Epithelial cell of esophagus (primary cell): ENCODE measurements around the gene NDUFB6.

Experiments
- DNase-seq: peaks from one replicate; pipeline ENCODE4 v3.0.0; 2010; ENCODE audit warnings: low read depth
- H3K4me3 ChIP-seq: 2 replicates; pipeline ENCODE4 v1.5.1; 2011; ENCODE audit warnings: mild to moderate bottlenecking, low read length, control low read depth
- TF ChIP-seq, protein P1 (sequence below): IDR thresholded peaks from 2 replicates; pipeline ENCODE4 v1.5.1; 2011; ENCODE audit warnings: low read depth, mild to moderate bottlenecking, low read length, control low read depth, inconsistent platforms; ENCODE audit not compliant: insufficient read depth; ENCODE audit errors: missing control alignments

The NDUFB6 gene

DNA sequence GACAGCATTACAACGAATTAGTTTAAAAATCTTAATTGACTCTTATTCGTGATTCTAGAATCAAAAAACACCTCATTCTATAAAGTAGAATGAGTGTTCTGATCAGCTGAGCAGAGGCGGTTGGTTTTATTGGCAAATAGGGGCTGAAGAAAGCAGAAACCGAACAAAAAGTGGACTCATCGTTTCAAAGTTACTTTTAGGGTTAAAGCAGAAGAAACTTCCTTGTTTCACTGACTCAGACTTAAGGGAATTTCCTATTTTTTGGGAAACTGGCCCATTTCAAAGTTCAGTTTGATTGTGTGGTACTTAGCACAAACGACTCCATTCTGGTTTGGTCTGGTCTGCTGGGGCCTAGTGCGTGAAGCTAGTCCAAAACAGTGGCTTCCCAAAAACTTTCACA, 862 bp upstream of the NDUFB6 start:
- no peak overlapping the region for H3K4me3 ChIP-seq
- TF ChIP-seq, protein P1, sequence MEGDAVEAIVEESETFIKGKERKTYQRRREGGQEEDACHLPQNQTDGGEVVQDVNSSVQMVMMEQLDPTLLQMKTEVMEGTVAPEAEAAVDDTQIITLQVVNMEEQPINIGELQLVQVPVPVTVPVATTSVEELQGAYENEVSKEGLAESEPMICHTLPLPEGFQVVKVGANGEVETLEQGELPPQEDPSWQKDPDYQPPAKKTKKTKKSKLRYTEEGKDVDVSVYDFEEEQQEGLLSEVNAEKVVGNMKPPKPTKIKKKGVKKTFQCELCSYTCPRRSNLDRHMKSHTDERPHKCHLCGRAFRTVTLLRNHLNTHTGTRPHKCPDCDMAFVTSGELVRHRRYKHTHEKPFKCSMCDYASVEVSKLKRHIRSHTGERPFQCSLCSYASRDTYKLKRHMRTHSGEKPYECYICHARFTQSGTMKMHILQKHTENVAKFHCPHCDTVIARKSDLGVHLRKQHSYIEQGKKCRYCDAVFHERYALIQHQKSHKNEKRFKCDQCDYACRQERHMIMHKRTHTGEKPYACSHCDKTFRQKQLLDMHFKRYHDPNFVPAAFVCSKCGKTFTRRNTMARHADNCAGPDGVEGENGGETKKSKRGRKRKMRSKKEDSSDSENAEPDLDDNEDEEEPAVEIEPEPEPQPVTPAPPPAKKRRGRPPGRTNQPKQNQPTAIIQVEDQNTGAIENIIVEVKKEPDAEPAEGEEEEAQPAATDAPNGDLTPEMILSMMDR: no peak
- no peak for DNase-seq

DNA sequence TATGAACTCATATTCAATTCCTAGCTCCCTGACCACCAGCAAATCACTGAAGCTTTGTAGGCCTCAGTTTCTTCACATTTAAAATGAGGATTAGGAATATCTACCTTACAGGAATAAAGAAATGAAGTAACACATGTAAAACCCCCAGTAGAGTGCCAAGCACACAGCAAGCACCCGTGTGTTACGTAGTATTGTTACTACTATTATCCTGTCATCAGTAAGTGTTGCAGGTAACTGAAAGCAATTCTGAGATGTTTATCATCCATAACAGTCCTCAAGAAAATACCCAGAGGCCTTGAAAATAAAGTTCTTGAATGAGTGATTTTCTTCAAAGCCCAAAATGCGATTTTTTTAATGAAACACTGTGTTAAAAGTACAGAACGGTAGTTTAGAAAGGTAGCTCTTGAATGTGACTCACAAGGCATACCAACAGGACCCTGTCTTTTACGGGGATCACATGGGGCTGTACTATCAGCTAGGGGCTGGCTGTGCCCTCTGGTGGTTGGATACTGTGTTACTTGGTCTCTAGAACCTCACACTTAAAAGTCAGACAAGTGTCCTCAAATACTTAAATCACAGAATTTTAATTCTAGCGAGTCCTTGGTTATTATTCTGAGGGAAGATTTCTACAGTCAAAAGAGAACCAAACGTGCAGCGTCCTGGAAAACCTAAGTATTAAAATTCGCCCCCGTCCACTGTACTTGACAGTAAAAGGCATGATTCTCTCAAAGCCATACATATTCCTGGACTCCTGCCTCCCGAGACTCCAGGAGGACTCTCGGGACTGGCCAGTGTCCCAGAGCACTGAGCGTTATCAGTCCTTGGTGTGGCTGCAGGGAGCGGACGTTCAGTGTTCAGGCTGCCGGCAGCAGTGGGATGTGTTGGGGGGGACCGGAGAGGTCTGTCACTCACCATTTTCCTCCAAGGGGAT, 725 bp downstream of the NDUFB6 start:
- TF ChIP-seq, protein P1: peak; percentile 86
- H3K4me3 ChIP-seq: peak overlapping the region; percentile 90
- DNase-seq: peak; percentile 91

DNA sequence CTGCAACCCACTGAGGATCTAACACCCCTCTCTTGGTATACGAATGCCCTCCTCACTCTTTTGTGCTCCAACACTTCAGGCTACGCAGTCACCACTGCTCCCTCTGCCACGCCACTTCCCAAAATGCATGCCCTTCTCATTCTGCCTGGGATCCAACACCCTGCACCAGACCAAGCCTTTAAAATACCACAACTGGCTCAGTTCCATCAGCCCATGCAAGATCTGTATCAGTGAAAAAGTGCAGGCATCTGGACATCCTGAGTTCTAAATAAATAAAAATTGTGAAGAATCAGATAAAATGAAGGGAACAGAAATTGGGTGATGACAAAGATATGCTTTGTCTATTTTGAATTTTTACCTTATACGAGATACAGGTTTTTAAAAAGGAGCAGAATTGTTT, 2.7 kb downstream of the NDUFB6 start:
- no peak for DNase-seq
- no peak overlapping the region for H3K4me3 ChIP-seq
- TF ChIP-seq, protein P1: no peak

DNA sequence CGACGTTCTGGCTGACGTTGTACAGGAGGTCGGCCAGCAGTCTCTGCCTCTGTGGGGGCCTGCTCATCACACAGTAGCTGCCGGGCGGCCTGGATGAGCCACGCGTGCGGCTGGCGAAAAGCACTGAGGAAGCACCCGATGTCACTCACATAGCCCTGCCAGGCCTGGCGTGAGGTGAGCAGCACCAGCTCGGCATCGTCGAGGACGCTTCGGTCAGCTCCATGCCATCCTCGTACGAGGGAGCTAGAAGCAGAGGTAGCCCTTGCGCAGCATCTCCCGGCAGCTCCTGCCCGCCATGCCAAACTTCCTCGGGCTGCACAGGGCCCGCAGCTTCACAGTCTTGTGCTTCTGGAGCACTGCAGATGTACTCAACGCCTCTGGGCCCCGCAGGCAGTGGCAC, 6.2 kb downstream of the NDUFB6 start:
- DNase-seq: no peak
- TF ChIP-seq, protein P1: no peak
- H3K4me3 ChIP-seq: no peak overlapping the region

DNA sequence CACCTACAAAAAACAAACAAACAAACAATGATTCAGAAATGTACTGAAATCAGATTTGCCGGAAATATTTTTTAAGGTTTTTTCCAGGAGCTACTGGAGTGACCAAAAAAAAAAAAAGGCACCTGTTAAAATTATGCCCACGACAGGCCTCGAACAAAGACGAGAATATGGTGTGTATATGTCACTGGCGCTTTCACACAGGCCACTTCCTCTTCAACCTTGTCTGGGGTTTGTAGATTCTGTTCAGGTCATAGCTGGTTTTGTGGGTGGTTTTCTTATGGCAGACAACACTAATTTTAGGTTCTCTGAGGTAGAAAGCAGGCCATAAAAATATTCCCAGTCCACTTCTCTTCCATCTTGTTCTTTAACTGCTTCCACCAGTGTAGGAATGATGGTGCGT, 7.0 kb downstream of the NDUFB6 start:
- H3K4me3 ChIP-seq: no peak overlapping the region
- no peak for DNase-seq
- TF ChIP-seq, protein P1: no peak

DNA sequence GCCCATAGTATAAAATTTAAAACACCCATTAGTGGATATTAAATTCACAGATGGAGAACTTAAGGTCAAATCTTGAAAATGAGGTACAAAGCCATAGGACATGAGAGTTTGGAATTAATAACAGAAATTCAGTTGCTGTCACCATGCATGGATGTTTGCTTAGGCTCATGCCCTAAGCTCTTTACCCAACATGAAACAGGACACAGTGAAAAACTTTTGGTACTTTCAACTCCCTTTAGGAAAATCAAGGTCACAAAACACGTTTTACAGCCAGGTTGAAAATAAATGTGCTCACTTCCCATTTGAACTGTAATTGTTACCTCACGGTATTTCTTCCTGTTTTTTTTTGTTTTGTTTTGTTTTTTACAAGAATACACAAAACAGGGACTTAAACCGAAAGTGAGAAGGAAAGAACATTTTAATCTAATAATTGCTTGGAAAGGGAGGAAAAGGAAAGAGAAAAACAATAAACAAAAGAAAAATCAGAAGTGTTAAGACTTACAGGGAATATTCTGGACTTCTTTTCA, 14.5 kb downstream of the NDUFB6 start:
- no peak overlapping the region for H3K4me3 ChIP-seq
- TF ChIP-seq, protein P1: no peak

More for the DNA sequence above, 14.5 kb downstream of the NDUFB6 start:
- DNase-seq: no peak
